Head of caudate nucleus (tissue), 42 donors: Measurements from ENCODE around the gene HSPBP1.
"Not testable (repeated sequence)": the region's sequence is repeated elsewhere in the genome, so short reads cannot be mapped to it uniquely, and the experiment has no call there.

ENCODE experiments used
- DNase-seq, 42 donors: peaks; one replicate each; pipeline versions ENCODE4 v3.0.0 to v3.0.0-alpha.2; 2020 to 2021; ENCODE audit warnings: mixed read lengths in 7 of 42
- intact Hi-C: fragments of 100-400 bp; cut with DNase I; formaldehyde crosslinking; loops from one replicate; pipeline ENCODE4 v1.15.0; 2022

The HSPBP1 gene

GRCh38 chr19:55279770-55280643 is at the start of gene HSPBP1:
TSS of gene HSPBP1 (minus strand) at chr19:55280110. CDS start at chr19:55279608, 502 bp downstream.
- intact Hi-C loops: no loop called here

GRCh38 chr19:55328774-55329318 is 48.9 kb upstream of the HSPBP1 start:
- intact Hi-C loops, DNase-seq: not testable (repeated sequence)

More at GRCh38 chr19:55279770-55280643, at the start of gene HSPBP1:
- peak; percentile 90 to 97 (median 94) for DNase-seq

- intact Hi-C loops: no loop called here
- DNase-seq: peak in 8 of 42 donors; percentile 15 to 47 (median 32)
Observed at GRCh38 chr19:55325172-55325571, 45.3 kb upstream of the HSPBP1 start, which contains the start of gene TMEM150B. TSS of gene TMEM150B (minus strand) at chr19:55325341. CDS start at chr19:55321036, 4,305 bp downstream.

GRCh38 chr19:55324662-55325061 is 44.8 kb upstream of the HSPBP1 start:
- peak in 1 of 42 donors; percentile 12 for DNase-seq
- intact Hi-C loops: no loop called here

- intact Hi-C loops: no loop called here
- DNase-seq: no peak
Observed at GRCh38 chr19:55322204-55322885, 42.4 kb upstream of the HSPBP1 start.

- intact Hi-C loops: no loop called here
- DNase-seq: no peak
Observed at GRCh38 chr19:55321466-55322137, 41.7 kb upstream of the HSPBP1 start.

- no peak for DNase-seq
- intact Hi-C loops: no loop called here
Observed at GRCh38 chr19:55320844-55321419, 41.0 kb upstream of the HSPBP1 start.

GRCh38 chr19:55319785-55320184 is 39.9 kb upstream of the HSPBP1 start:
- DNase-seq: peak; percentile 46 to 86 (median 60)
- intact Hi-C loops: no loop called here

- intact Hi-C loops: no loop called here
- DNase-seq: no peak
Observed at GRCh38 chr19:55316646-55317045, 36.7 kb upstream of the HSPBP1 start.

- intact Hi-C loops: no loop called here
- no peak for DNase-seq
Observed at GRCh38 chr19:55315956-55316525, 36.1 kb upstream of the HSPBP1 start.

- intact Hi-C loops: no loop called here
- DNase-seq: no peak
Observed at GRCh38 chr19:55314396-55314795, 34.5 kb upstream of the HSPBP1 start.

- peak in 1 of 42 donors; percentile 45 for DNase-seq
- intact Hi-C loops: no loop called here
Observed at GRCh38 chr19:55312621-55313512, 33.0 kb upstream of the HSPBP1 start.

- no peak for DNase-seq
- intact Hi-C loops: no loop called here
Observed at GRCh38 chr19:55311797-55312196, 31.9 kb upstream of the HSPBP1 start.

GRCh38 chr19:55311397-55311796 is 31.5 kb upstream of the HSPBP1 start:
- DNase-seq: no peak
- intact Hi-C loops: no loop called here

- no peak for DNase-seq
- intact Hi-C loops: no loop called here
Observed at GRCh38 chr19:55310498-55310897, 30.6 kb upstream of the HSPBP1 start.

- DNase-seq: no peak
- intact Hi-C loops: no loop called here
Observed at GRCh38 chr19:55309448-55309847, 29.5 kb upstream of the HSPBP1 start.

GRCh38 chr19:55308281-55308680 is 28.4 kb upstream of the HSPBP1 start:
- intact Hi-C loops: no loop called here
- DNase-seq: peak in 1 of 42 donors; percentile 11

GRCh38 chr19:55306712-55307111 is 26.8 kb upstream of the HSPBP1 start:
- intact Hi-C loops: no loop called here
- DNase-seq: no peak
